ENCODE data around the gene FBLN2.

FBLN2 gene

GRCh38 chr3:13623101-13623654 lies 74.3 kb downstream of the FBLN2 start:
- Histone ChIP-seq H3K9ac (no peak overlapping the region), H3K4me1 (ENCODE audit: low read depth, poor library complexity, severe bottlenecking) (no peaks in the 10 kb centered on the region), H3K36me3 (ENCODE audit: insufficient read depth) (no peaks in the 10 kb centered on the region), H3K27me3 (ENCODE audit: insufficient read depth, low read depth) (no peaks in the 10 kb centered on the region), H3K4me2 (no peak overlapping the region), H2AFZ (ENCODE audit: low read depth) (no peak overlapping the region), H3K4me3 (IDR thresholded peaks at IDR 0.05; ENCODE audit: insufficient read depth, low read depth, low read length) (no peak overlapping the region), H3K79me2 (ENCODE audit: insufficient read depth, low read depth) (no peaks in the 10 kb centered on the region), H3K27ac (no peak overlapping the region), H4K20me1 (ENCODE audit: insufficient read depth) (no peaks in the 10 kb centered on the region)
- TF ChIP-seq CTCF (conservative IDR thresholded peaks at IDR 0.05; ENCODE audit: low read depth, low read length), result no peak

- no peaks in the 10 kb centered on the region for H3K79me2 ChIP-seq (ENCODE audit: insufficient read depth, low read depth)
- H4K20me1 ChIP-seq (ENCODE audit: insufficient read depth), result no peaks in the 10 kb centered on the region
- no peak overlapping the region for H3K9ac ChIP-seq
- H3K4me2 ChIP-seq, result no peak overlapping the region
- H3K27ac ChIP-seq, result no peak overlapping the region
- TF ChIP-seq CTCF (conservative IDR thresholded peaks at IDR 0.05; ENCODE audit: low read depth, low read length), result no peak
- no peaks in the 10 kb centered on the region for H3K27me3 ChIP-seq (ENCODE audit: insufficient read depth, low read depth)
- no peaks in the 10 kb centered on the region for H3K4me1 ChIP-seq (ENCODE audit: low read depth, poor library complexity, severe bottlenecking)
- no peak overlapping the region for H3K4me3 ChIP-seq (IDR thresholded peaks at IDR 0.05; ENCODE audit: insufficient read depth, low read depth, low read length)
- H3K36me3 ChIP-seq (ENCODE audit: insufficient read depth), result no peaks in the 10 kb centered on the region
- H2AFZ ChIP-seq (ENCODE audit: low read depth), result no peak overlapping the region
These were observed 75.1 kb downstream of the FBLN2 start for GRCh38 chr3:13624021-13624420.

GRCh38 chr3:13624671-13625125 lies 75.8 kb downstream of the FBLN2 start:
- Histone ChIP-seq H2AFZ (ENCODE audit: low read depth) (no peak overlapping the region), H4K20me1 (ENCODE audit: insufficient read depth) (no peaks in the 10 kb centered on the region), H3K27me3 (ENCODE audit: insufficient read depth, low read depth) (0 out of 2 replicates have a peak, but pooled peaks cover 2% of the 10 kb centered on the region), H3K27ac (no peak overlapping the region), H3K4me3 (IDR thresholded peaks at IDR 0.05; ENCODE audit: insufficient read depth, low read depth, low read length) (no peak overlapping the region), H3K4me1 (ENCODE audit: low read depth, poor library complexity, severe bottlenecking) (no peaks in the 10 kb centered on the region), H3K36me3 (ENCODE audit: insufficient read depth) (no peaks in the 10 kb centered on the region), H3K4me2 (no peak overlapping the region), H3K9ac (no peak overlapping the region), H3K79me2 (ENCODE audit: insufficient read depth, low read depth) (no peaks in the 10 kb centered on the region)
- TF ChIP-seq CTCF (conservative IDR thresholded peaks at IDR 0.05; ENCODE audit: low read depth, low read length), result no peak

- Histone ChIP-seq H2AFZ (ENCODE audit: low read depth) (no peak overlapping the region), H3K27me3 (ENCODE audit: insufficient read depth, low read depth) (0 out of 2 replicates have a peak, but pooled peaks cover 2% of the 10 kb centered on the region), H3K4me2 (no peak overlapping the region), H3K36me3 (ENCODE audit: insufficient read depth) (no peaks in the 10 kb centered on the region), H3K79me2 (ENCODE audit: insufficient read depth, low read depth) (no peaks in the 10 kb centered on the region), H4K20me1 (ENCODE audit: insufficient read depth) (no peaks in the 10 kb centered on the region), H3K4me3 (IDR thresholded peaks at IDR 0.05; ENCODE audit: insufficient read depth, low read depth, low read length) (no peak overlapping the region), H3K27ac (no peak overlapping the region), H3K9ac (no peak overlapping the region), H3K4me1 (ENCODE audit: low read depth, poor library complexity, severe bottlenecking) (no peaks in the 10 kb centered on the region)
- no peak for TF ChIP-seq CTCF (conservative IDR thresholded peaks at IDR 0.05; ENCODE audit: low read depth, low read length)
These were observed 77.5 kb downstream of the FBLN2 start for GRCh38 chr3:13626396-13626795.
